Measurements from ENCODE around the gene PUS7. TPM values are rescaled to one million over a fixed set of nuclear protein-coding genes. Genes with fewer than 3 reads are reported as not detected.

Gene PUS7
- polyA plus RNA-seq, 1 donor, result 14.4 TPM

DNA sequence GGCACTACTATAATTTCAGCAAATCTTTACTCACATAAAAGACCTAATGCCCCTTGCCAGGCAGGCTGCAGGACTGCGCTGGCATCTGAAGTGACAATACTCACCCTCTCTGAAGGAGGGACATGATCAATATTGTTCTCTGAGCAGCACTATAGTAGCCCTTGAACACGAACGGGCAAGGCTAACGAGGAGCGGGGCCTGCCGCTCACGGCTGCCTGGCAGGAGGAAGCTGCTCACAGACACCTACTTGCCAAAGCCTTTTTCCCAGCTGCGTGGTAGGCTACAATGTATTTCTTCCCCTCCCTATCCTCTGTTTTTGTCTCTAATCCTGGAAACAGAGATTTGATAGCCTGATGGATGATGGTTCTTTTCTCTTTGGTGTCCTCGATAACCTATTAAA, 19.9 kb downstream of the PUS7 start:
- DNase-seq, result no peak
- Histone ChIP-seq H3K9me3 (ENCODE audit: control insufficient read depth, low read depth, low read length) (no peaks in the 10 kb centered on the region), H3K36me3 (ENCODE audit: control insufficient read depth, insufficient read depth, low read length) (peaks cover 30% of the 10 kb centered on the region), H3K4me3 (ENCODE audit: low read length) (no peak overlapping the region), H3K27me3 (ENCODE audit: control insufficient read depth, insufficient read depth, low read length) (no peaks in the 10 kb centered on the region), H3K4me1 (ENCODE audit: control insufficient read depth, insufficient read depth, low read length) (no peaks in the 10 kb centered on the region), H3K27ac (ENCODE audit: low read length) (no peak overlapping the region)
- no CpG with 5 or more reads among the region's 9 CpGs for WGBS (ENCODE audit: insufficient coverage, low lambda C conversion rate)

DNA sequence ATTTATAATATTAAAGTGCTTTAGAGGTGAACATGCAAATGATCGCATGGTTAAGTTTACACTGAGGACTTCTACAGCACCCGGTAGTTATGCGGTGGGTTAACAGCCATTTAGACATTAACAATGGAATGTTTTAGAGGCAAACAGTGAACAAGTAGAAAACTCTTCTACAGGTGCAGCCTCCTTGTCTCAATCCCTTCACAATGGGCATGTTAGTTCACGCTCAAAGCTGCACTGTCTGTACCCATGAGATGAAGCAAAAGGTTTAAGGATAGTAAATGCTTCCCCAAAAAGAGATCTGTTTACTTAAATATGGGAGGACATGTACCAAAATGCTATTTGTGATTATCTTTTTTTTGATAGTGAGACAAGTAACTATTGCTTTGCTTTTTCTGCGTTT, 25.1 kb downstream of the PUS7 start:
- Histone ChIP-seq H3K9me3 (ENCODE audit: control insufficient read depth, low read depth, low read length) (no peaks in the 10 kb centered on the region), H3K36me3 (ENCODE audit: control insufficient read depth, insufficient read depth, low read length) (peaks cover 22% of the 10 kb centered on the region), H3K4me1 (ENCODE audit: control insufficient read depth, insufficient read depth, low read length) (no peaks in the 10 kb centered on the region), H3K27ac (ENCODE audit: low read length) (no peak overlapping the region), H3K4me3 (ENCODE audit: low read length) (no peak overlapping the region), H3K27me3 (ENCODE audit: control insufficient read depth, insufficient read depth, low read length) (no peaks in the 10 kb centered on the region)
- DNase-seq, result no peak
- 100% methylated on average over 1 of the region's 5 CpGs for WGBS (ENCODE audit: insufficient coverage, low lambda C conversion rate)

GRCh38 chr7:105496521-105496920, 25.6 kb downstream of the PUS7 start:
- 67% methylated on average over 1 of the region's 2 CpGs for WGBS (ENCODE audit: insufficient coverage, low lambda C conversion rate)
- no peaks in the 10 kb centered on the region for H3K4me1 ChIP-seq (ENCODE audit: control insufficient read depth, insufficient read depth, low read length)
- no peak for DNase-seq
- no peaks in the 10 kb centered on the region for H3K9me3 ChIP-seq (ENCODE audit: control insufficient read depth, low read depth, low read length)
- H3K27me3 ChIP-seq (ENCODE audit: control insufficient read depth, insufficient read depth, low read length), result no peaks in the 10 kb centered on the region
- peaks cover 20% of the 10 kb centered on the region for H3K36me3 ChIP-seq (ENCODE audit: control insufficient read depth, insufficient read depth, low read length)
- H3K4me3 ChIP-seq (ENCODE audit: low read length), result no peak overlapping the region
- H3K27ac ChIP-seq (ENCODE audit: low read length), result no peak overlapping the region

DNA sequence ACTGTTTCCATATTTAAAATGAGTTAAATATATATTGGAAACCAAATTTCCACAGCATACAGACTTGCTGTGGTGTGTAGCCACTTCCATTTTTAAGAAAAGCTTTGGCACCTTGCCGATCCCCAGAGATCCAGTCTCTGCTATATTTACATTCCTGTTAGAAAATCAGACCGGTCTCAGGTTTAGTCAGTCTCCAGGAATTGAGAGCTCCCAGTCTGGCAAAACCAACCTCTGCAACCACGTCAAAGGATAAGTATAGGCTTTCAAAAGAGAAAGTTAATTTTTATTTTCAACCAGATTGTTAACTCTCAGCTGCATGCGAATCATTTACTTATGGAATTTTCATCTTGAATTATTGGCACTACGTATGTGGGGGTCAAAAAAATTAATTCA, 28.2 kb downstream of the PUS7 start:
- Histone ChIP-seq H3K27ac (ENCODE audit: low read length) (no peak overlapping the region), H3K4me3 (ENCODE audit: low read length) (no peak overlapping the region), H3K4me1 (ENCODE audit: control insufficient read depth, insufficient read depth, low read length) (no peaks in the 10 kb centered on the region), H3K27me3 (ENCODE audit: control insufficient read depth, insufficient read depth, low read length) (no peaks in the 10 kb centered on the region), H3K36me3 (ENCODE audit: control insufficient read depth, insufficient read depth, low read length) (peaks cover 6% of the 10 kb centered on the region), H3K9me3 (ENCODE audit: control insufficient read depth, low read depth, low read length) (no peaks in the 10 kb centered on the region)
- no peak for DNase-seq
- WGBS (ENCODE audit: insufficient coverage, low lambda C conversion rate), result no CpG with 5 or more reads among the region's 5 CpGs

GRCh38 chr7:105493196-105493922, 28.7 kb downstream of the PUS7 start:
- WGBS (ENCODE audit: insufficient coverage, low lambda C conversion rate), result no CpG with 5 or more reads among the region's 7 CpGs
- Histone ChIP-seq H3K4me1 (ENCODE audit: control insufficient read depth, insufficient read depth, low read length) (no peaks in the 10 kb centered on the region), H3K36me3 (ENCODE audit: control insufficient read depth, insufficient read depth, low read length) (peaks cover 5% of the 10 kb centered on the region), H3K27me3 (ENCODE audit: control insufficient read depth, insufficient read depth, low read length) (no peaks in the 10 kb centered on the region), H3K4me3 (ENCODE audit: low read length) (no peak overlapping the region), H3K9me3 (ENCODE audit: control insufficient read depth, low read depth, low read length) (no peaks in the 10 kb centered on the region), H3K27ac (ENCODE audit: low read length) (no peak overlapping the region)
- DNase-seq, result no peak

- no peaks in the 10 kb centered on the region for H3K4me1 ChIP-seq (ENCODE audit: control insufficient read depth, insufficient read depth, low read length)
- H3K36me3 ChIP-seq (ENCODE audit: control insufficient read depth, insufficient read depth, low read length), result peaks cover 7% of the 10 kb centered on the region
- no peak overlapping the region for H3K4me3 ChIP-seq (ENCODE audit: low read length)
- no peak overlapping the region for H3K27ac ChIP-seq (ENCODE audit: low read length)
- no peaks in the 10 kb centered on the region for H3K27me3 ChIP-seq (ENCODE audit: control insufficient read depth, insufficient read depth, low read length)
- WGBS (ENCODE audit: insufficient coverage, low lambda C conversion rate), result no CpG with 5 or more reads among the region's 3 CpGs
- no peak for DNase-seq
- no peaks in the 10 kb centered on the region for H3K9me3 ChIP-seq (ENCODE audit: control insufficient read depth, low read depth, low read length)
Measured at GRCh38 chr7:105489409-105489808, 32.7 kb downstream of the PUS7 start.

DNA sequence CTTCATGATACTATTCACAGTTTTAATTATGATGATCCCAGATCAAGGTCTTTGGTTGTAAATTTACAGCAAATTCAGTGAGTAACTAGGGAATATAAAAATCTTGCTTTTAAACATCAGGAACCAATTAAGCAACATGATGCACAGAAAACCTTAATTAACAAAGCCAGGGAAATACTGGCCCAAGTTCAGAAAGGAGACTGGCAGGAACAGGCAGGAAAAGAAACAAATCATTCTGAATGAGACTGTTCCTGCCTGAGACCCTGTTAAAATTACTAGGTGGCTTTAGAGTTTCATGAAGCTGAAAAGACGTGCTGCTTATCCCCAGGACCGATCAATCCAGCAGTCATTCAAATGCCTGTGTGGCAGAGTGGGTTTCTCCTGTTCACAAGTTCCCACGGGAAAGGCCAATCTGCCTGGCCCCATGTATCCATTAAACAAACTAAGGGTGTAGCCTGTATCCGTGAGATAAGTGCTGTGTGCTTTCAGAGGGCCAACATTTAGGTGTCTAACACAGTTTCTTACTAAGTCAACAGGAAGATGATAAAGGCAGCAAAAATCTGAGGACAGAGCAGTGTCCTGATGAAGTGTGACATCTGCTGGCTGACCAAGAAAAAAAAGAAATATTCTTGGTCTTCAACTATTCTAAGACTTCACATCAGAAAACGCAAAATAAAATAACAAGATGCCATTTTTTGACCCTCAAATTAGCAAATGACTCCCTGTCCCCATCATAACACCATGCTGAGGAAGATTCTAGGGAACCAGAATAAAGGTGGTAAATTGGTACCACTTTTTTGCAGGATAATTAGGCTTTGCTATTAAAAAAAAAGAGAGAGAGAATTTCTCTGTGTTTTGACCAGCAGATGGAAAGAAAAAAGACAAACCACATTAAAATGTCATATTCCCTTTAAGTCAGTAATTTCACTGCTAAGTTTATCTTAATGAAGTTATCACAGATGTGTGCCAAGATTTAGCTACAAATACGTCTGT, 34.2 kb downstream of the PUS7 start:
- H3K36me3 ChIP-seq (ENCODE audit: control insufficient read depth, insufficient read depth, low read length), result peaks cover 4% of the 10 kb centered on the region
- WGBS (ENCODE audit: insufficient coverage, low lambda C conversion rate), result 50% methylated on average over 1 of the region's 6 CpGs
- H3K27ac ChIP-seq (ENCODE audit: low read length), result no peak overlapping the region
- no peaks in the 10 kb centered on the region for H3K4me1 ChIP-seq (ENCODE audit: control insufficient read depth, insufficient read depth, low read length)
- H3K27me3 ChIP-seq (ENCODE audit: control insufficient read depth, insufficient read depth, low read length), result no peaks in the 10 kb centered on the region
- peak; percentile 20 to 36 for DNase-seq
- H3K9me3 ChIP-seq (ENCODE audit: control insufficient read depth, low read depth, low read length), result no peaks in the 10 kb centered on the region
- no peak overlapping the region for H3K4me3 ChIP-seq (ENCODE audit: low read length)

- H3K9me3 ChIP-seq (ENCODE audit: control insufficient read depth, low read depth, low read length), result no peaks in the 10 kb centered on the region
- no peak for DNase-seq
- H3K27ac ChIP-seq (ENCODE audit: low read length), result no peak overlapping the region
- H3K27me3 ChIP-seq (ENCODE audit: control insufficient read depth, insufficient read depth, low read length), result no peaks in the 10 kb centered on the region
- no peak overlapping the region for H3K4me3 ChIP-seq (ENCODE audit: low read length)
- WGBS (ENCODE audit: insufficient coverage, low lambda C conversion rate), result 100% methylated on average over 4 of the region's 4 CpGs
- H3K36me3 ChIP-seq (ENCODE audit: control insufficient read depth, insufficient read depth, low read length), result peaks cover 18% of the 10 kb centered on the region
- H3K4me1 ChIP-seq (ENCODE audit: control insufficient read depth, insufficient read depth, low read length), result no peaks in the 10 kb centered on the region
Measured at GRCh38 chr7:105480931-105481330, 41.1 kb downstream of the PUS7 start.

- H3K4me1 ChIP-seq (ENCODE audit: control insufficient read depth, insufficient read depth, low read length), result no peaks in the 10 kb centered on the region
- H3K27ac ChIP-seq (ENCODE audit: low read length), result no peak overlapping the region
- H3K4me3 ChIP-seq (ENCODE audit: low read length), result no peak overlapping the region
- no peak for DNase-seq
- H3K9me3 ChIP-seq (ENCODE audit: control insufficient read depth, low read depth, low read length), result no peaks in the 10 kb centered on the region
- no peaks in the 10 kb centered on the region for H3K27me3 ChIP-seq (ENCODE audit: control insufficient read depth, insufficient read depth, low read length)
- peaks cover 16% of the 10 kb centered on the region for H3K36me3 ChIP-seq (ENCODE audit: control insufficient read depth, insufficient read depth, low read length)
- 83% methylated on average over 1 of the region's 5 CpGs for WGBS (ENCODE audit: insufficient coverage, low lambda C conversion rate)
Measured at GRCh38 chr7:105478606-105479005, 43.5 kb downstream of the PUS7 start.

- 89% methylated on average over 1 of the region's 2 CpGs for WGBS (ENCODE audit: insufficient coverage, low lambda C conversion rate)
- DNase-seq, result no peak
Measured at GRCh38 chr7:105477908-105478307, 44.2 kb downstream of the PUS7 start.

More at GRCh38 chr7:105477908-105478307, 44.2 kb downstream of the PUS7 start:
- peaks cover 16% of the 10 kb centered on the region for H3K36me3 ChIP-seq (ENCODE audit: control insufficient read depth, insufficient read depth, low read length)
- no peak overlapping the region for H3K27ac ChIP-seq (ENCODE audit: low read length)
- no peak overlapping the region for H3K4me3 ChIP-seq (ENCODE audit: low read length)
- H3K27me3 ChIP-seq (ENCODE audit: control insufficient read depth, insufficient read depth, low read length), result no peaks in the 10 kb centered on the region
- no peaks in the 10 kb centered on the region for H3K4me1 ChIP-seq (ENCODE audit: control insufficient read depth, insufficient read depth, low read length)
- no peaks in the 10 kb centered on the region for H3K9me3 ChIP-seq (ENCODE audit: control insufficient read depth, low read depth, low read length)
